ENCODE data around the gene AGBL1.

DNA sequence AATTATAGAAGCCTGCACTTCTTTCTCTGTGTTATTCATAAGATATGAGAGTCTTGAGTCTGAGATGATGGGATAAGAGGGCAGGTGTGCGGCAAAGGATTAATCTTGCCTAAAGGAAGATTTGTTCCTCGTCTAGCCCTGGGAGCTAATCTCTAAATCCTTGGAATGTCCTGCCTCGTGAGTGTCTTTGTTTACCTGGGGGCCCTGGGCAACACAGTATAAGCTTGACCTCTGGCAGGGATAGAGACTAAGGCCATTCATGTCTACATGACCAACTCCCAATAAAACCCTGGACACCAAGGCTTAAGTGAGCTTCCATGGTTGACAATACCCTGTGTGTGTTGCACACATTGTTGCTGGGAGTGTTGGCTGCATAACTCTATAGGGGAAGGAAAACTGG is 3.2 kb upstream of the AGBL1 start:
- no peak for TF ChIP-seq EZH2 (IDR thresholded peaks at IDR 0.05; ENCODE audit: borderline replicate concordance, low read length)
- TF ChIP-seq, protein P1, sequence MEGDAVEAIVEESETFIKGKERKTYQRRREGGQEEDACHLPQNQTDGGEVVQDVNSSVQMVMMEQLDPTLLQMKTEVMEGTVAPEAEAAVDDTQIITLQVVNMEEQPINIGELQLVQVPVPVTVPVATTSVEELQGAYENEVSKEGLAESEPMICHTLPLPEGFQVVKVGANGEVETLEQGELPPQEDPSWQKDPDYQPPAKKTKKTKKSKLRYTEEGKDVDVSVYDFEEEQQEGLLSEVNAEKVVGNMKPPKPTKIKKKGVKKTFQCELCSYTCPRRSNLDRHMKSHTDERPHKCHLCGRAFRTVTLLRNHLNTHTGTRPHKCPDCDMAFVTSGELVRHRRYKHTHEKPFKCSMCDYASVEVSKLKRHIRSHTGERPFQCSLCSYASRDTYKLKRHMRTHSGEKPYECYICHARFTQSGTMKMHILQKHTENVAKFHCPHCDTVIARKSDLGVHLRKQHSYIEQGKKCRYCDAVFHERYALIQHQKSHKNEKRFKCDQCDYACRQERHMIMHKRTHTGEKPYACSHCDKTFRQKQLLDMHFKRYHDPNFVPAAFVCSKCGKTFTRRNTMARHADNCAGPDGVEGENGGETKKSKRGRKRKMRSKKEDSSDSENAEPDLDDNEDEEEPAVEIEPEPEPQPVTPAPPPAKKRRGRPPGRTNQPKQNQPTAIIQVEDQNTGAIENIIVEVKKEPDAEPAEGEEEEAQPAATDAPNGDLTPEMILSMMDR (conservative IDR thresholded peaks at IDR 0.05 in 1 of 2, IDR thresholded peaks at IDR 0.05 in 1 of 2; ENCODE audit: extremely low read depth in 1 of 2, insufficient read depth in 1 of 2, low read depth in 1 of 2, low read length in 2 of 2): no peak
